GM10248 (cell line): Measurements from ENCODE around the gene DIO3.

Experiments used
- CTCF ChIA-PET: fragments of 300-600 bp; sonication (Branson Sonifier 250); formaldehyde crosslinking; extraction: SDS; loops from one replicate; lab custom pipeline; 2021; ENCODE audit warnings: antibody characterized with exemption; lab: Yijun Ruan, JAX
- POLR2A ChIA-PET: fragments of 350-650 bp; sonication (Branson Sonifier 250); formaldehyde crosslinking; extraction: SDS; loops from one replicate; lab custom pipeline; 2020; ENCODE audit warnings: antibody characterized with exemption; lab: Yijun Ruan, JAX
- DNase-seq: peaks from one replicate; pipeline ENCODE4 v3.0.0; 2012; ENCODE audit errors: extremely low spot score
- CTCF ChIP-seq: IDR thresholded peaks from 2 replicates; pipeline ENCODE4 v1.5.1; 2012; ENCODE audit warnings: mild to moderate bottlenecking, low read depth; ENCODE audit errors: extremely low read depth, missing control alignments, control extremely low read depth

The DIO3 gene

GRCh38 chr14:101586531-101587430, 25.5 kb downstream of the DIO3 start:
- TF ChIP-seq CTCF, result no peak
- ChIA-PET CTCF (no interaction called here), POLR2A (no interaction called here)
- no peak for DNase-seq

- CTCF ChIA-PET, result interaction anchor here (1.1 kb wide), 1 partner anchor 11 kb away, joined by 3 read pairs; no protein-coding TSS in a partner anchor
- POLR2A ChIA-PET, result no interaction called here
- DNase-seq, result no peak
- no peak for TF ChIP-seq CTCF
Measured at GRCh38 chr14:101587441-101587911, 26.2 kb downstream of the DIO3 start.

GRCh38 chr14:101588286-101588975, 27.1 kb downstream of the DIO3 start:
- ChIA-PET CTCF (interaction anchor here (1.1 kb wide), 1 partner anchor 10 kb away, joined by 3 read pairs; no protein-coding TSS in a partner anchor), POLR2A (no interaction called here)
- no peak for DNase-seq
- TF ChIP-seq CTCF, result no peak

- TF ChIP-seq CTCF, result no peak
- DNase-seq, result no peak
- POLR2A ChIA-PET, result no interaction called here
- CTCF ChIA-PET, result no interaction called here
Measured at GRCh38 chr14:101588990-101589389, 27.7 kb downstream of the DIO3 start.

- TF ChIP-seq CTCF, result no peak
- DNase-seq, result no peak
- CTCF ChIA-PET, result no interaction called here
- POLR2A ChIA-PET, result no interaction called here
Measured at GRCh38 chr14:101589486-101590015, 28.3 kb downstream of the DIO3 start.

- DNase-seq, result no peak
- ChIA-PET POLR2A (no interaction called here), CTCF (no interaction called here)
- no peak for TF ChIP-seq CTCF
Measured at GRCh38 chr14:101590062-101590461, 28.8 kb downstream of the DIO3 start.
